Upper lobe of right lung (tissue), 1 donor: Measurements from ENCODE around the gene CD36. TPM values are rescaled to one million over a fixed set of nuclear protein-coding genes. Genes with fewer than 3 reads are reported as not detected.

Experiments
- ATAC-seq: fragments of 200-7000 bp; cut with Tn5 transposase; one replicate; pipeline ENCODE4 v1.9.1; 2020; ENCODE audit warnings: mild to moderate bottlenecking, moderate library complexity
- DNase-seq: peaks from one replicate; pipeline ENCODE4 v3.0.0-alpha.2; 2020
- H3K27ac ChIP-seq: fragments of 200-600 bp; one replicate; pipeline ENCODE4 v1.8.0; 2022
- H3K27me3 ChIP-seq: fragments of 200-600 bp; one replicate; pipeline ENCODE4 v1.8.0; 2022; ENCODE audit warnings: mild to moderate bottlenecking
- H3K36me3 ChIP-seq: fragments of 200-600 bp; one replicate; pipeline ENCODE4 v1.8.0; 2022
- H3K4me1 ChIP-seq: fragments of 200-600 bp; one replicate; pipeline ENCODE4 v1.8.0; 2022
- H3K4me3 ChIP-seq: fragments of 200-600 bp; one replicate; pipeline ENCODE4 v1.8.0; 2022; ENCODE audit warnings: mild to moderate bottlenecking
- H3K9me3 ChIP-seq: fragments of 200-600 bp; one replicate; pipeline ENCODE4 v1.8.0; 2022
- CTCF ChIP-seq: fragments of 200-600 bp; IDR thresholded peaks from one replicate; pipeline ENCODE4 v1.8.0; 2022; ENCODE audit warnings: antibody characterized with exemption
- intact Hi-C: fragments of 100-400 bp; cut with DNase I; formaldehyde crosslinking; loops from one replicate; pipeline ENCODE4 v1.11.0; 2022
- total RNA-seq: library from RNA; stranded (reverse); fragmentation: NEBNext Ultra II Directional; extraction: Animal tissue kit (Norgen Biotek cat#: 25700); gene quantifications from one replicate; pipeline ENCODE4 v1.2.1, GENCODE V29; 2021
- donor health status: DM: no; HTN: yes; CAD: no; lungs with severe emphysema.

CD36 gene
- total RNA-seq, 1 donor from 2014 or later = 115 TPM

DNA sequence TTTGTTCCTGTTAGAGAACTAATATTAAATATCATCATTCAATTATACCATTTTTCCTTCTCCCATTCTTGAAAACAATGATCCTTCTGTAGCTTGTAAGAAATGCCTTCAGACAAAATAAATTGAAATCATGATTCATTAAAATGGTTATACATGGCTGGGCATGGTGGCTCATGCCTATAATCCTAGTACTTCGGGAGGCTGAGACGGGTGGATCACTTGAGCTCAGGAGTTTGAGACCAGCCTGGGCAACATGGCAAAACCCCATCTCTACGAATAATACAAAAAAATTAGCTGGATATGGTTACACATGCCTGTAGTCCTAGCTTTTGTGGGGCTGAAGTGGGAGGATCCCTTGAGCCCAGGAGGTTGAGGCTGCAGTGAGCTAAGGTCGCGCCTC is 13.0 kb downstream of the CD36 start:
- H3K4me1 ChIP-seq = no peaks in the 10 kb centered on the region
- no peak overlapping the region for H3K27ac ChIP-seq
- no peaks in the 10 kb centered on the region for H3K36me3 ChIP-seq
- H3K4me3 ChIP-seq = no peak overlapping the region
- intact Hi-C loops = loop anchor here (10.0 kb wide), 1 partner anchor 227 kb away; no protein-coding TSS in a partner anchor
- DNase-seq = no peak
- no peaks in the 10 kb centered on the region for H3K27me3 ChIP-seq
- TF ChIP-seq CTCF = no peak
- no peak for ATAC-seq
- H3K9me3 ChIP-seq = no peaks in the 10 kb centered on the region

GRCh38 chr7:80653244-80653643 is 14.8 kb downstream of the CD36 start:
- no peak overlapping the region for H3K4me3 ChIP-seq
- no peaks in the 10 kb centered on the region for H3K27me3 ChIP-seq
- intact Hi-C loops = loop anchor here (10.0 kb wide), 1 partner anchor 228 kb away; no protein-coding TSS in a partner anchor
- no peaks in the 10 kb centered on the region for H3K9me3 ChIP-seq
- ATAC-seq (no peak), DNase-seq (no peak)
- no peak overlapping the region for H3K27ac ChIP-seq
- H3K4me1 ChIP-seq = peaks cover 5% of the 10 kb centered on the region
- no peaks in the 10 kb centered on the region for H3K36me3 ChIP-seq
- TF ChIP-seq CTCF = no peak

DNA sequence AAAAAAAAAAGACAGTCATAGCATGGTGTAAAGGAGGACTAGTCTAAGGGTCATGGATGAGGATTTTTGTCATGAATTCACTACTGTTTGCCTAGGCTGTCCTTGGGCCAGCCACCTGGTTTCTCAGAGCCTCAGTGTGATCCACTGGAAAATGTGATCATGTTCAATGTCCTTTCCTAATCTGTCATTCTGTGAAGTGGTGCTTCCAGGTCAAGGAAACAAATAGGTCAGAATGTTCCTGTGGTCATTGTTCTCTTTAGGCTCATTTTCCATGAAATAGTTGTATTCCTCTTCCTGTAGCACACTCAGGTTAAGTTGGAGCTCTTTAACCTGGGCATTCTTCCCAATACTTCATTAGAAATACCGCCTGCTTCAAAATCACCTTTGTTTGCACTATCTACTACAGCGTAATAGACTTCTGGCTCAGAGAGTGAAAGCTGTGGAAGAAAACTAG is 16.5 kb downstream of the CD36 start:
- no peaks in the 10 kb centered on the region for H3K27me3 ChIP-seq
- ATAC-seq = peak; percentile 79
- no peak for TF ChIP-seq CTCF
- intact Hi-C loops = loop anchor here (10.0 kb wide), 1 partner anchor 230 kb away; no protein-coding TSS in a partner anchor
- DNase-seq = no peak
- no peak overlapping the region for H3K4me3 ChIP-seq
- H3K27ac ChIP-seq = no peak overlapping the region
- peaks cover 5% of the 10 kb centered on the region for H3K4me1 ChIP-seq
- H3K36me3 ChIP-seq = no peaks in the 10 kb centered on the region
- no peaks in the 10 kb centered on the region for H3K9me3 ChIP-seq

- Histone ChIP-seq H3K4me3 (no peak overlapping the region), H3K36me3 (no peaks in the 10 kb centered on the region), H3K9me3 (no peaks in the 10 kb centered on the region), H3K27me3 (no peaks in the 10 kb centered on the region), H3K27ac (no peak overlapping the region), H3K4me1 (peaks cover 5% of the 10 kb centered on the region)
- TF ChIP-seq CTCF = no peak
- intact Hi-C loops = loop anchor here (10.0 kb wide), 1 partner anchor 231 kb away; no protein-coding TSS in a partner anchor
- no peak for ATAC-seq
- DNase-seq = no peak
These were observed 17.6 kb downstream of the CD36 start for GRCh38 chr7:80656029-80656428.

DNA sequence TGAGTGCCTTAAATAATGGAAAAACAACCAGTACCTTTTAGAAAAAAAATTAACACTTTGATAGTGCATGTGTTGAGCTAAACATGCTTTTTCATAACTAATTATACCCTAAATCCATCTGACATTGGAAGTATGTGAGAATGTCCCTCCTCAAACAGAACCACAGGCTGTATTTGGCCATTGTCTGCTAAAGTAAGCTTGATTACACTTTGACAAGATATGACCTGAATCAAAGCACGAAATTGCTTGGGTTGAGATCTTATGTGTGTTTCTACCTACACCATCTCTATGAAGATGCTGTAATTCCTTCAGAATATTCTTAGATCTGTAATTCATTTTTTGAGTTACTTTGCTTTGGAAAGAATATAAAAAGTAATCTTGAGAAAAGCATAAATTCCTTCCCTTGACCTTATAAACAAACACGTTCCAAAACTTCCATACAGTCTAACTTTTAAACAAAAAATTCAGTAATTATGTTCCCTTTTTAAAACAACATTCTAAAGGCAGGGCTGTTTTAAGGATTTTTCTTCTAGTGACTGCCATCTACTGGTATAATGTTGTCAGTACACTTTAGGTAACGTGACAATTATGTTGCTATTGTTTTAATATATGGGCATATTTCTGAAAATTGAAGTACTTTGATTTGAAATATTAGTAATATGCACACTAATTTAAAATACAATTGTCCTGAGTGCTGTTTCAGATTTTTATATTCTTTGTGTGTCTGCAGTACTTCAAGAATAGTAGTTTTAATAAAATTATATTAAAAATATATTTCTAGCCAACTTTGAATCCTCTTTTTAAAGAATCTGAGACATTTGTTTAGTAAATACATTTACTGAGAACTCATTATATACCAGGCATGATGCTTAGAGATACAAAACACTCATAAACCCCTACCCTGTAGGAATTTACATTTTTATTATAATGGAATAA is 20.9 kb downstream of the CD36 start:
- H3K36me3 ChIP-seq = peaks cover 4% of the 10 kb centered on the region
- intact Hi-C loops = loop anchor here (10.0 kb wide), 1 partner anchor 235 kb away; no protein-coding TSS in a partner anchor
- no peak overlapping the region for H3K4me3 ChIP-seq
- DNase-seq = no peak
- peaks cover 5% of the 10 kb centered on the region for H3K4me1 ChIP-seq
- H3K27ac ChIP-seq = no peak overlapping the region
- no peaks in the 10 kb centered on the region for H3K27me3 ChIP-seq
- peak; percentile 77 for TF ChIP-seq CTCF
- no peaks in the 10 kb centered on the region for H3K9me3 ChIP-seq
- ATAC-seq = peak; percentile 71
